GM20000 (cell line): ENCODE measurements around the gene PREB.

ENCODE experiments used
- DNase-seq: peaks from one replicate; pipeline ENCODE4 v3.0.0; 2012; ENCODE audit warnings: low spot score
- TF ChIP-seq, protein P1 (sequence below): IDR thresholded peaks from 2 replicates; pipeline ENCODE4 v1.5.1; 2012; ENCODE audit warnings: mild to moderate bottlenecking, control low read depth; ENCODE audit errors: extremely low read depth, missing control alignments

The PREB gene

DNA sequence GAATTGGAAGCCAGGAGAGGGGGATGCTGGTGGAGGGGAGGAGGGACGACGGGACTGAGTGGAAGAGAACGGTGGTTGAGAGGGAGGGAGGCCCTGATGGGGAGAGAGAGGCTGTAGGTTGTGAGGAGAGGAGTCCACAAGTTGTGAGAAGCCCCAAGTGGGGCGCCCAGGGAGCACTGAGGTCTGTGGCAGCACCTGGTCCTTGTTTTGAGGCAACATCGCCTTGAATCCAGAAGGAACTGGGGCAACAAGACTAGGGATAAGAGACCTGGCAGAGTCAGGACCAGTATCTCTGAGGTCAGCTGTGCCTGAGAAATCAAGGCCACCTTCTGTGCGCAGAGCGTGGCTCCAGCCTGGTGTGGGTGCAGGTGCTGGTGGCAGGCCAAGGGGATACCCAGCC is 3.7 kb upstream of the PREB start:
- TF ChIP-seq, protein P1, sequence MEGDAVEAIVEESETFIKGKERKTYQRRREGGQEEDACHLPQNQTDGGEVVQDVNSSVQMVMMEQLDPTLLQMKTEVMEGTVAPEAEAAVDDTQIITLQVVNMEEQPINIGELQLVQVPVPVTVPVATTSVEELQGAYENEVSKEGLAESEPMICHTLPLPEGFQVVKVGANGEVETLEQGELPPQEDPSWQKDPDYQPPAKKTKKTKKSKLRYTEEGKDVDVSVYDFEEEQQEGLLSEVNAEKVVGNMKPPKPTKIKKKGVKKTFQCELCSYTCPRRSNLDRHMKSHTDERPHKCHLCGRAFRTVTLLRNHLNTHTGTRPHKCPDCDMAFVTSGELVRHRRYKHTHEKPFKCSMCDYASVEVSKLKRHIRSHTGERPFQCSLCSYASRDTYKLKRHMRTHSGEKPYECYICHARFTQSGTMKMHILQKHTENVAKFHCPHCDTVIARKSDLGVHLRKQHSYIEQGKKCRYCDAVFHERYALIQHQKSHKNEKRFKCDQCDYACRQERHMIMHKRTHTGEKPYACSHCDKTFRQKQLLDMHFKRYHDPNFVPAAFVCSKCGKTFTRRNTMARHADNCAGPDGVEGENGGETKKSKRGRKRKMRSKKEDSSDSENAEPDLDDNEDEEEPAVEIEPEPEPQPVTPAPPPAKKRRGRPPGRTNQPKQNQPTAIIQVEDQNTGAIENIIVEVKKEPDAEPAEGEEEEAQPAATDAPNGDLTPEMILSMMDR, result no peak

DNA sequence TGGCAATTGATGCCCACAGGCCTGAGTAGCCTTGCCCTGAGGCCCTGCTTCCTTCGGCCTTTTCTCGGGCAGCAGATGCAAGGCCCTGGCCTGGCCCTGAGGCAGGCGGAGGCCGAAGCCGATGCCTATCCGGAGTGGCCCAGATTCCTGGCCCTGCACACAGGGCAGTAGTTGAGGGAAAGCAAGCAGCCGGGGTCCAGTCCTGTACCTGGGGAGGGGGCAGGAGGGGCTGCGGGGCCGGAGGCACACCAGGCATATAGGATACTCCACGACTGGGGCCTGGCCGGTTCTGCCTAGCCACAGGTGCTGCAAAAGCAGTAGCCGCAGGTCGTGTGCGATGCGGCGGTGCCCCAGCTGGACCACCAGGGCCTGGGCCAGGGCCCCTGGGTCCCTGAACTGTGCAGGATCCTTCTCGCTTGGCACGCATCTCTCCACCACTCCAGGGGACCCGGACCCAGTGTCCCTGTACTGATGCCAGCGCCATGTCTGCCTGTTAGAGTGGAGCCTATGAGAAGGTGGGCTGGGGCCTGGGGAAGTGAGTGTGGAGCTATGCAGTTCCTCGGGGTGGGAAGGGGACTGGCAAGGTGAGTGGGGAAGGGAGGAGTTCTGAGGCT is 3.0 kb upstream of the PREB start:
- DNase-seq, result no peak
- TF ChIP-seq, protein P1, result no peak

More for the DNA sequence above, 3.7 kb upstream of the PREB start:
- no peak for DNase-seq

DNA sequence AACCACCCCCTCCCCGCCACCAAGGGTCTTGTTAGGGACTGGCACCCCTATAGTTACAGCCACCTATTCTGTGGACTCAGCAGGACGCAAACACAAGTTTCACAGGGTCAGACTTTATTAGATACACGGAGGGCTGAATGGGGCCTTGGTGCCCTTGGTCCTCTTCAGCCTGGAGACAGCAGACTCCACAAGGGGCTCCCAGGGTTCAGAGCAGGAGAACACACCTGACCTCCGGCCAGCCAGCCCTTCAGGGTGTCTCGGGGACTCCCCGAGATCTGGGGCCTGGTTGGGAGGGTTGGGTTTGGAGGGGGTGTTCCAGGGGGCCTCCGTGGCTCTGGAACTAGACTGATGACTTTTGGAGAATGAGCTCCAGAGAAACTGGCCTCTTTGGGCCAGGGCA is 2.3 kb upstream of the PREB start:
- DNase-seq, result no peak

DNA sequence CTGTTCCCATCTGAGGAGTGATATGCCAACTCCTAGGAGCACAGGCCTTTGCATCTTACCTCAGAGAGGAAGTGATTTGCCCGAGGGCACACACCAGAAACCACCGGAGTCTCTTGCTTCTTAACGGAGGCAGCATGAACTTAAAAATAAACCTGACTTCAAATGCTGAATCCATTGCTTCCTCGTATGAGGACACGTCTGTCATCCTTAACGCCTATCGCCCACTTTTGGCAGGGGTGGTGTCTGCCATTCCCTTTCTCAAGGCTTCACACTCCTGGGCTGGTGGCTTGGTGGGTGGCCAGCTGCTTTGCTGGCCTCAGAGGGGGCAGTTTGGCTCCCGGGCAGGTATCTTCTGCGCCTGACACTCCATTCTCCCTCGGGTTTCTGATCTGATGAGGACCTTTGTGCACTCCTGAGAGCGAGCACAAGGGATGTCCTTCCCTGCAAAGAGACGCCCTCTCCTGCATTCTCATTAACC is 1.1 kb upstream of the PREB start:
- no peak for DNase-seq
- TF ChIP-seq, protein P1, result no peak

More for the DNA sequence above, 2.3 kb upstream of the PREB start:
- TF ChIP-seq, protein P1, result no peak

DNA sequence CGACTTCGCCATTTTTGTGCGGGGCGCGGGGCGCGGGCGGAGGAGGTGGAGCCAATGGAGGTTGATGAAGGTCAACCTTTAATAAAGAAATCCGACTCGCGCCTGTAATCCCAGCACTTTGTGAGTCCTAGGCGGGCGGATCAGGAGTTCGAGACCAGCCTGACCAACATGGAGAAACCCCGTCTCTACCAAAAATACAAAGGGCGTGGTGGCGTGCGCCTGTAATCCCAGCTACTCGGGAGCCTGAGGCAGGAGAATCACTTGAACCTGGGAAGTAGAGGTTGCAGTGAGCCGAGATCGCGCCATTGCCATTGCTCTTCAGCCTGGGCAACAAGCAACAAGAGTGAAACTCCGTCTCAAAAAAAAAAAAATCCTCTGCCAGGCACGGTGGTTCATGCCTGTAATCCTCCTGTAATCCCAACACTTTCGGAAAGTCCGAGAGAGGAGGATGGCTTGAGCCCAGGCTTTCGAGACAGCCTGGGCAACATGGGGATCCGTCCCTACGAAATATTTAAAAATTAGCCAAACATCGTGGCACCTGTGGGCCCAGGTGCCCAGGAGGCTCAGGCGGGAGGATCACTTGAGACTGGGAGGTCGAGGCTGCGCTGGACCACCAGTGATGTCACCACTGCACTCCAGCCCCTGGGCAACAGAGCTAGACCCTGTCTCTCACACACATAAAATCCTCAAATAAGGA is 493 bp upstream of the PREB start:
- TF ChIP-seq, protein P1, result no peak
- DNase-seq, result no peak

DNA sequence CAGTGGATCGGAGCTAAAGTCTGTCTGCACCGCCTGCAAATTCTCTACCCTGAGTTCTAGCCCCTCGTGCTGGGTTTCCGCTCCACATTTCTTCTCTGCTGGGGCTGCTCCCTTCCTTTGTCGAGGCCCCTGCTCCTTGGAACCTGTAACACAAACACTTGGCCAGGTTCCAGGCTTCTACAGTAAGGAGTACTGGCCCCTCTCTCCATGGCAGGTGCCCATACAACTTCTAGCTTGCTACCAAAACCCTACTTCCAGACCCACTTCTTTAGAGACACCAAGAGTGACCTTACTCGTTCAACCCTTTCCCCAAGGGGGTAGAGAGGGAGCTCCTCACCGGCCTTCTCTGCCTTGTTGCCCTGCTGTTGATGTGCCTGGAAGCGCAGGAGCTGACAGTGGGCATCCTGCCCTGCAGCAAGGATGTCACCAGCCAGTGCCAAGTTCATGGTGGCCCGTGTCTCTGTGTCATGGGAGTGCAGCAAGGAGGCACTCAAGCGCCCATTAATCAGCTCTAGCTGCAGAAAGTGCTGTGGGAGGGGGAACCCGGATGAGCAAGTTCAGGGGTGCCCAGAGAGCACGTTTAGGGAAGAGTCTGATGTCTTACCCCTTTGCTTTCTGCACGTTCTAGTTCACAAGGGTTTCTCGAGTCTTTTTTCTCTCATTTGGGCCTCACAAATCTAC is 1.1 kb downstream of the PREB start:
- peak; percentile 53 for DNase-seq
- TF ChIP-seq, protein P1, result no peak

DNA sequence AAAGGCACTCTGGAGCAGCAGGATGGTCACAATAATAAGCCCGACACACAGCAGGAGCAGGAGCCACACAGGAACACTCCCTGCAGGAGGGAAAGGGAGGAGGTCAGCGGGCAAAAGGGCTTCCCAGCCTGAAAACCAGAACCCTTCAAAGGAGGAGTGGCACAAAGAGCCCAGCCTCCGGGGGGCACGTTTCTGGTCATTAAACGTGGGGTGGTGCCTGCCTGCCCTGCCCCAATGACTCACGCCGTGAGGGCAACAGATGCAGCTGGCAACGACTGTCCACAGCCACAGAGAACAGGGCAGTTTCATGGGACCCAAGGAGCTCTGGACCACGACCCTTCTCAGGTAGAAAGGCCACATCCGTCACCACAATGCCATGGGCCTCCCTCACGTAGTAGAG is 3.0 kb downstream of the PREB start:
- TF ChIP-seq, protein P1, result no peak
- DNase-seq, result no peak
